Raji (cell line): Measurements from ENCODE around the gene TMEM86B.

Experiments used
- POLR2A ChIP-seq: IDR thresholded peaks from 2 replicates; pipeline ENCODE4 v1.6.1; 2011; ENCODE audit warnings: low read depth, low read length, control low read depth; ENCODE audit not compliant: insufficient read depth

The TMEM86B gene

DNA sequence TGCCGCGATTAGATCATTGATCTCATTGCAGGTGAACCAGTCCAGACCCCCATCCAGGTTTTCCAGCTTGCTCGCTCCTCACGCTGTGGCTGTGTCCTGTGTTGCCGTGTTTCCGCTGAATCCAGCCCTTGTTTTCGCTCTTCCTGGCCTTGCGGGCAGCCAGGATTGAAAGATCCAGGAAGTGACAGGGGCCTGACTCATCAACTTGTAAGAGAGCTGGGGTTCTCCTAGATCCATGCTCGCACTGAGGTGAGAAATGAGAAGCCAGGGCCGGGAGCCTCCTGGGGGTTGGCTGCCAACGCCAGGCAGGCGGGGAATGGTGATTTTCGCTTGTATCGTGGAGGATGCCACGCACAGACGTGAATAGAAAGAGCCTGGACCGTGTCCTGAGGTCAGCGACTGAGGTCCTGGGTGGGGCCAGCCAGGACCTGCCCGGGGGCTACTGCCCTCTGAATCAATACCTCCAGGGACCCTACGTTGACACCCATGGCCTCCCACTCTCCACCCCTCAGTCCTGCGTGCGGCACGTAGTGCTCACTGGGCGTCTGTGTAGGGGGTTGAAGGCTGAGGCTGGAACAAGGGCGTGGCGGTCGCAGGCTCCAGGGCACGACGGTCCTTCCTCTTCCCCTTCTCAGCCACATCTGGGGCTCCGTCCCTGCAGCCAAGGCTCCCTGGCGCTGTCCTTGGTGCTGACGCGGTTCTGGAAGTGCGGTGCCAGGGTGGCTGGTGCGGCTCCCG lies 11.9 kb downstream of the TMEM86B start:
- TF ChIP-seq POLR2A, result no peak

- no peak for TF ChIP-seq POLR2A
Observed at GRCh38 chr19:55213547-55213946, 15.0 kb downstream of the TMEM86B start.

DNA sequence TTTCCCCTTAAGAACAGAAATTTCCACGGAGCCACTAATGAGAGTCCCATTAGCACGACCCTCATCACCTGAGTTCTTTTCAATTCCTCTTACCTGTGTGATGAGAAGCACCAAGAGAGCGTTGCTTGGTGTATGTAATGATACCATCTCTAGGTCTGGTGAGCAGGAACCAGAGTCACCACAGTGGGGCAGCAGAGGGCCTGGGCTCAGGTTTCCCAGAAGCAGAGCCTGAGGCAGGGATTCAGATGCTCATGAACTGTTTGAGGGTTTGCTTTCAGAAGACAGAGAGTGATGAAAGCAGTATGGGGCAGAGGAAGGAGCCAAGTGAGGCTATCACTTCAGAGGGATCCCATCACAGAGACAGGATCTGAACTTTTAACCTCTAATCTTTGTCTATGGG lies 16.1 kb downstream of the TMEM86B start:
- no peak for TF ChIP-seq POLR2A

GRCh38 chr19:55209693-55210472 lies 18.7 kb downstream of the TMEM86B start:
- TF ChIP-seq POLR2A, result no peak

DNA sequence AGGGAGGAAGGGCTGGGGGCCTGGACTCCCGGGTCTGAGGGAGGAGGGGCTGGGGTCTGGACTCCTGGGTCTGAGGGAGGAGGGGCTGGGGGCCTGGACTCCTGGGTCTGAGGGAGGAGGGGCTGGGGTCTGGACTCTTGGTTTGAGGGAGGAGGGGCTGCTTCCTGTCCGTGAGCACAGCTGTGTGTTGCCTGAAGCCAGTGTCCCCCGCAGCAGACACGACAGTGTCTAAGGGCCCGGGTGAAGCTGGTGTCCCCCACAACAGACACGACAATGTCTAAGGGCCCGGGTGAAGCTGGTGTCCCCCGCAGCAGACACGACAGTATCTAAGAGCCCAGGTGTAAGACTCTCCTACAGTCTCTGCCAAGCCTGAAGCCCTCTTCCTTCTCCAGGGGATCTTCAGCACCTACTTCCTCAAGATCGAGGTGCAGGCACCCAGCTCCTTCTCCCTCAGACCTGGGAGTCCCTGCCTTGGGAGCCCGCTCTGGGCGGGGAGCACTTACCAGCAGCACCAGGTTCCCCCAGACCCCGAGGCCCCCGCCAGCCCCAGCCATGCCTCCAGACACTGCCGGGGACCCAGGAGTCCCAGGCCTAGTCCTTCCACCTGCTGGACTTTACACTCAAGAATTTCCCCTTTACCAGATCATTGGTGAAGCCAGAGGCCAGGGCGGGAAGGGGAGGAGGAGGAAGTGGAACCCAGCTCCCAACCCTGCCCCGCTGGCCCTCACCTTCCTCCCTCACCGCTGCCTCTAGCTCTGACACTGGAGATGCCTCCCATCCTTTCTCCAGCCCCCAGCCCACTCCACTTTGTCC lies 19.5 kb downstream of the TMEM86B start, which contains the start of gene PTPRH:
Gene PTPRH (minus strand): TSS at position 622 of the 813 bp plus-strand sequence. CDS start 68 bp downstream, at position 554.
- TF ChIP-seq POLR2A, result no peak

- no peak for TF ChIP-seq POLR2A
Observed at GRCh38 chr19:55206664-55207500, 21.7 kb downstream of the TMEM86B start.

DNA sequence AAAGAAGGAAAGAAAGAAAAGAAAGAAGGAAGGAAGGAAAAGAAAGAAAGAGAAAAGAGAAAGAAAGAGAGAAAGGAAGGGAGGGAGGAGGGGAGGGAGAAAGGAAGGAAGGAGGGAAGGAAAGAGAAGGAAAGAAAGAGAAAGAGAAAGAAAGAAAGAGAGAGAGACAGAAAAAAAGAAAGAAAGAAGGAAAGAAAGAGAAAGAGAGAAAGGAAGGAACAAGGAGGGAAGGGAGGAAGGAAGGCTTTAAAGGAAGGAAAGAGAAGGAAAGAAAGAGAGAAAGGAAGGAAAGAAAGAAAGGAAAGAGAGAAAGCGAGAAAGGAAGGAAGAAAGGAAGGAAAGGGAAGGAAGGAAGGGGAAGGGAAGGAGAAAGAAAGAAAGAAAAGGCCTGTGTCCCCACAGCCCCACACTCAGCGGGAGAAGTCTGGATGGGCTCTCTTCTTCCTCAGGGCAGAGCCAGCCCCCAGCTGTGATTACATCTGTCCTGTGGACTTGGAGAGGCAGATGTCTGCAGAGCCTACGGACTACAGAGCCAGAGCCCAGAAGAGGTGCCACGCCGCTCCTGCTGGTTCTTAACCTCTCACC lies 28.9 kb downstream of the TMEM86B start:
- TF ChIP-seq POLR2A, result no peak

DNA sequence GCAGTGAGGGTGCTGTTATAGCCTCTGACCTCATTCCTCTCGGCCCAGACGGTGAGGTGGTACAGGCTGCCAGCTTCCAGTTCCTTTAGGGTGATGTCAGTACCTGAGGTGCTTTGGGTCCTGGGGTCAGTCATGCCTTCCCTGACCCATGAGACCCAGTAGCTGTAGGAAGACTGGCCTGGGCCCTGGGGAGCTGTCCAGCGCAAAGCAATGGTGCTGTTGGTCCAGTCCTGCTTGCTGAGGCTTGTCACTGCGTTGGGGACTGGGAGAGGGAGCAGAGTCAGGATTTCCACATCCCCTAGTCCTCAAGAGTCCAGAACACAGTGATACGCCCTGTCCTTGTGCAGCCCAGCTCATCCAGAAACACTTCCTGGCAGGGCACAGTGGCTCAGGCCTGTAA lies 29.9 kb downstream of the TMEM86B start:
- TF ChIP-seq POLR2A, result no peak

DNA sequence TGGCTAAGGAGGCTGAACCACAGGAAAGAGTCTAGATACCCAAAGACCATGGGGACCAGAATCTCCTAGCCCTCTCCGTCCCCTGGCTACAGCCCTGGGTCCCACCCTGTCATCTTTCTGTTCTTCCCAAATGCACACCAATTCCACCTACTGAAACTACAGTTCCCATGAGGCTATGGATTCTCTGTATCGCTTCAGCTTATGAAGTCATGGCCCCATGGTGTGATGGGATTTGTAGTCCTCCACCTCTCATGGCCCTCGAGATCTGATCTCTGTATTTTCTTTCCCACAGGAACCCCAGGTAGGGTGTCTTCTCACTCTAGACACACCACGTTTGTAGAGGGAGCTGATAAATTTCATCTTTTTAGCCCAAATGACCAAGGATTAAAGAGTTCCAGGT lies 31.0 kb downstream of the TMEM86B start:
- no peak for TF ChIP-seq POLR2A

GRCh38 chr19:55196803-55197202 lies 31.8 kb downstream of the TMEM86B start:
- no peak for TF ChIP-seq POLR2A

DNA sequence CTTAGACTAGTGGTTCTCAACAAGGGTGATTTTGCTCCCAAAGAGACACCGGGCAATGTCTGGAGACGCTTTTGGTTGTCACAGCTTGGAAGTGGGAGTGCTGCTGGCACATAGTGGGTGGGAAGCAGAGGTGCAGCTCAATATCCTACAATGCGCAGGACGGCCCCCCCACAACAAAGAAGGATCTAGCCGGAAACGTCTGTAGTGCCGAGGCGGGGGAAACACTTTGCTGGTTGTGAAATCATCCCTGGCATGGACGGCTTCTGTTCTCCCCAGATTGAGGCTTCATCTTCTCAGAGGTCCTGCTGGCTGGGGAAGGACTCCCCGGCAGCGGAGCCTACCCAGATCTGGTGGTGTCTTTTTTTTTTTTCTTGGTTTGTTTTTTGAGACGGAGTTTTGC lies 35.1 kb downstream of the TMEM86B start:
- TF ChIP-seq POLR2A, result no peak

DNA sequence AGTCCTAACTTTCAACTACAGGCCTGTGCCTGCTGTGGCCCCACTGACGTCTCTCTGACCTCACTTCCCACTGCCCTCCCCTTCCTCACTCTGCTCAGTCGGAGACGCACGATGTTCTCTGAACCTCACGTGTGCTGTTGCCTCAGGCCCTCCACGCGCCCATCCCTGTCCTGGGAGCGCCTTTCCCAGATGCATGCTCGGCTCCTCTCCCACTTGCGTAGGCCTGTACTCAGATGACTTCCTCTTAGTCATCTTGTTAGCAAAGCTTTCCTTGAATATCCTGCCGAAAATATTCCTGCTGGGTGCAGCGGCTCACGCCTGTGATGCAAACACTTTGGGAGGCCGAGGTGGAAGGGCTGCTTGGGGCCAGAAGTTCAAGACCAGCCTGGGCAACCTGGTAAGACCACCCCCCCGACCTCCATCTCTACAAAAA lies 39.1 kb downstream of the TMEM86B start:
- TF ChIP-seq POLR2A, result no peak

DNA sequence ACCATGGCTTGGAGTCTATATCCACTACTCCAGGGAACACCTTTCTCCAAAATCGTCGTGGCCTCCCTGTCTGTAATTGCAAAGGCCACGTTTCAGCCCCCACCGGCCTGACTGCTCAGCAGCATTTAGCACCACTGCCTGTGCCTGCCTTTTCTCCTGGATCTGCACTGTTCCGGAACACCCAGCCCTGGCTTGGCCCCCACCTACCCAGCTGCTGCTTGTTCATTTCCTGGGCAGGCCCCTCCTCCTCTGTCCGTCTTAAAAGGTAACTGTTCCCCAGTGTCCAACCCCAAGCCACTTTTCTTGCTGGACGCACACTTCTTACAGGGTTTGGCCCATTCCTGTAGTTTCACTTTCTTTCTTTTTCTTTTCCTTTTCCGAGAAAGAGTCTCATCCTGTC lies 39.9 kb downstream of the TMEM86B start:
- TF ChIP-seq POLR2A, result no peak

DNA sequence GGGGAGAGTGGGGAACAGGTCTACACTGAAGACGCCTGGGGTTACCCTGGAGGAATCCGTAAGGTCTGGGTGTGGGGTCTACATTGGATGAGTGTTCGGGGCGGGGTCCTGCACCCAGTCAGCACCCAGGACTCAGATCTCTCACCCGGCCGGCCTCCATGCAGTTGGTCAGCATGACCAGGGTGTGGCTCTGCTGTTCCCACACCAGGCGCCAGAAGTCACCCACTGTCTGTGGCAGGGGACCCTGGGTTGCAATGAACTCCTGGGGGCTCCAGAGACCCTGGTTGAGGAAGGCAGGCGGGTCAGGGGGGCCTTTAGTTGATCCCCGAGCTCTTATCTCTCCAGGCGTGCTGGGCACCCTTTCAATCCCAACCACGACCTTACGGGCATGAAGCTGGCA lies 42.5 kb downstream of the TMEM86B start:
- no peak for TF ChIP-seq POLR2A

GRCh38 chr19:55181740-55182139 lies 46.8 kb downstream of the TMEM86B start:
- no peak for TF ChIP-seq POLR2A
